ENCODE results near the gene KRT36.

The KRT36 gene

GRCh38 chr17:41522301-41523224, 32.9 kb upstream of the KRT36 start:
- DNase-seq (ENCODE audit: low spot score) = no peak
- FAIRE-seq = no peak

GRCh38 chr17:41521574-41522261, 32.0 kb upstream of the KRT36 start:
- FAIRE-seq (peak; percentile 89), DNase-seq (ENCODE audit: low spot score) (peak; percentile 95)

- no peak for FAIRE-seq
- no peak for DNase-seq (ENCODE audit: low spot score)
Observed at GRCh38 chr17:41520821-41521521, 31.3 kb upstream of the KRT36 start.

GRCh38 chr17:41519501-41520224, 30.0 kb upstream of the KRT36 start:
- no peak for DNase-seq (ENCODE audit: low spot score)

GRCh38 chr17:41518789-41519449, 29.2 kb upstream of the KRT36 start, which contains the start of gene KRT15:
KRT15 (minus strand) TSS chr17:41518890; CDS start chr17:41518827, 63 bp downstream.
- no peak for FAIRE-seq
- no peak for DNase-seq (ENCODE audit: low spot score)

More at GRCh38 chr17:41519501-41520224, 30.0 kb upstream of the KRT36 start:
- FAIRE-seq = no peak

GRCh38 chr17:41518031-41518430, 28.3 kb upstream of the KRT36 start:
- DNase-seq (ENCODE audit: low spot score) (no peak), FAIRE-seq (no peak)

- DNase-seq (ENCODE audit: low spot score) (no peak), FAIRE-seq (no peak)
Observed at GRCh38 chr17:41516830-41517283, 27.1 kb upstream of the KRT36 start.

GRCh38 chr17:41516147-41516829, 26.6 kb upstream of the KRT36 start:
- DNase-seq (ENCODE audit: low spot score) (no peak), FAIRE-seq (no peak)

GRCh38 chr17:41513168-41513547, 23.4 kb upstream of the KRT36 start:
- FAIRE-seq (no peak), DNase-seq (ENCODE audit: low spot score) (no peak)

GRCh38 chr17:41512546-41513167, 22.9 kb upstream of the KRT36 start:
- DNase-seq (ENCODE audit: low spot score) (no peak), FAIRE-seq (no peak)

- no peak for FAIRE-seq
- no peak for DNase-seq (ENCODE audit: low spot score)
Observed at GRCh38 chr17:41511716-41512115, 22.0 kb upstream of the KRT36 start.

- DNase-seq (ENCODE audit: low spot score) = no peak
- FAIRE-seq = no peak
Observed at GRCh38 chr17:41511116-41511515, 21.4 kb upstream of the KRT36 start.

GRCh38 chr17:41510251-41511065, 20.7 kb upstream of the KRT36 start:
- no peak for FAIRE-seq

GRCh38 chr17:41507315-41507880, 17.7 kb upstream of the KRT36 start:
- no peak for FAIRE-seq
- DNase-seq (ENCODE audit: low spot score) = no peak

More at GRCh38 chr17:41510251-41511065, 20.7 kb upstream of the KRT36 start:
- peak; percentile 11 for DNase-seq (ENCODE audit: low spot score)

- no peak for DNase-seq (ENCODE audit: low spot score)
- no peak for FAIRE-seq
Observed at GRCh38 chr17:41505809-41506767, 16.4 kb upstream of the KRT36 start.

GRCh38 chr17:41505007-41505808, 15.5 kb upstream of the KRT36 start, which contains the start of gene KRT13:
KRT13 (minus strand) TSS chr17:41505612; CDS start chr17:41505550, 62 bp downstream.
- DNase-seq (ENCODE audit: low spot score) (no peak), FAIRE-seq (no peak)
